Middle frontal gyrus (tissue), 1 donor: ENCODE measurements around the gene GPR152.
A peak's percentile ranks its signal among the peaks of the same experiment; 100 is the strongest.
"Not testable (repeated sequence)": the region's sequence is repeated elsewhere in the genome, so short reads cannot be mapped to it uniquely, and the experiment has no call there.

Experiments
- DNase-seq: peaks from one replicate; pipeline ENCODE4 v3.0.0-alpha.2; 2015; ENCODE audit warnings: low spot score; ENCODE audit errors: extremely low spot score

The GPR152 gene

GRCh38 chr11:67428052-67429001, 24.2 kb downstream of the GPR152 start, which contains the start of gene RPS6KB2:
Gene RPS6KB2 (plus strand): TSS chr11:67428494. CDS start chr11:67428546, 52 bp downstream.
- peak; percentile 92 for DNase-seq

- not testable (repeated sequence) for DNase-seq
These were observed 25.1 kb downstream of the GPR152 start for GRCh38 chr11:67427364-67427859.

- DNase-seq, result no peak
These were observed 28.5 kb downstream of the GPR152 start for GRCh38 chr11:67423891-67424613.

DNA sequence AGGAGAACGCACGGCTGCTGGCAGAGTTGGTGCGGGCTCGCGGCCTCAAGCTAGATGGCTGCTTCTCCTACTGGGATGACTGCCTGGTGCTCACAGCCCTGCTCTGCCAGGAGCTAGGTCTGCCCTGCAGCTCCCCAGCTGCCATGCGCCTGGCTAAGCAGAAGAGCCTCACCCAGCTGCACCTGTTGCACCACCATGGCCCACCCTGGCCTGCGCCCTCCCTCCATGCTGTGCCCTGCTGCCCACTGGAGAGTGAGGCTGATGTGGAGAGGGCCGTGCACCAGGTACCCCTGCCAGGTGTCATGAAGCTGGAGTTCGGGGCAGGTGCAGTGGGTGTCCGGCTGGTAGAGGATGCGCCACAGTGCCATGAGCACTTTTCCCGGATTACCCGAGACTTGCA, 29.1 kb downstream of the GPR152 start:
- no peak for DNase-seq

DNA sequence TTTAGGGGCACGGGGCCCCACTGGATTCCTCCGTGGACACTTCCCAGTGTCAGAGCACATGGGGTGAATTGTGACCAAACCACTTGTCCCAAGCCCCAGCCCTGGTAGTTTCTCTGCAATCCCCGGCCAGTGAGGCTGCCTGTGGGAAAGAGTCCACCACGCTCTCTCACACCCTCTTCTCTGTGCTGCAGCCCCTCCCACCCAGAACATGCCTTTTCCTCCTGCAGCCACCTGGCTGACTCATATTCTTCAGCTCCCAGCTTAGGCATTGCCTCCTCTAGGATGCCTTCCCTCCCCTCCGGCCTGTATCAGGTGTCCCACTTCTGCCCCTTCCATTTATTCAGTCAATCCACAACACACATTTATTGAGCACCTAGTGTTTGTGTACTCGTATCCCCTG, 29.6 kb downstream of the GPR152 start:
- DNase-seq, result no peak

DNA sequence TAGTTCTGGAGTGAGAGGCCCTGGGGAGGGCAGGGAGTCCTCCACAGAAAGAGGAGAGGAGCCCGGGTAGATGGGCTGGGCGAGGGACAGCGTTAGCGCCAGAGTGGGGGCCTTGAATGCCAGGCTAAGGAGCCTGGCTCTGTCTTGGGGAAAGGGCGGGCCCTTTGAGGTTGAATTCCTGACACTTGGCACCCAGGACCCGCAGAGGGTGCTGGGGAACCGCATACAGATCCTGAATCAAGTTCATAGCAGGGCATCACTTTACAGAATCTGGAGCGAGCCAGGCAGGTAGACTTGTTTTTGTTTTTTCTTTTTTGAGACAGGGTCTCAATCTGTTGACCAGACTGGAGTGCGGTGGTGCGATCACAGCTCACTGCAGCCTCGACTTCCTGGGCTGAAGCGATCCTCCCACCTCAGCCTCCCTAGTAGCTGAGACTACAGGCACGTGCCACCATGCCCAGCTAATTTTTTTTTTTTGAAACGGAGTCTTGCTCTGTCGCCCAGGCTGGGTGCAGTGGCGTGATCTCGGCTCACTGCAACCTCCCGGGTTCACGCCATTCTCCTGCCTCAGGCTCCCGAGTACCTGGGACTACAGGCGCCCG, 31.0 kb downstream of the GPR152 start:
- no peak for DNase-seq

DNA sequence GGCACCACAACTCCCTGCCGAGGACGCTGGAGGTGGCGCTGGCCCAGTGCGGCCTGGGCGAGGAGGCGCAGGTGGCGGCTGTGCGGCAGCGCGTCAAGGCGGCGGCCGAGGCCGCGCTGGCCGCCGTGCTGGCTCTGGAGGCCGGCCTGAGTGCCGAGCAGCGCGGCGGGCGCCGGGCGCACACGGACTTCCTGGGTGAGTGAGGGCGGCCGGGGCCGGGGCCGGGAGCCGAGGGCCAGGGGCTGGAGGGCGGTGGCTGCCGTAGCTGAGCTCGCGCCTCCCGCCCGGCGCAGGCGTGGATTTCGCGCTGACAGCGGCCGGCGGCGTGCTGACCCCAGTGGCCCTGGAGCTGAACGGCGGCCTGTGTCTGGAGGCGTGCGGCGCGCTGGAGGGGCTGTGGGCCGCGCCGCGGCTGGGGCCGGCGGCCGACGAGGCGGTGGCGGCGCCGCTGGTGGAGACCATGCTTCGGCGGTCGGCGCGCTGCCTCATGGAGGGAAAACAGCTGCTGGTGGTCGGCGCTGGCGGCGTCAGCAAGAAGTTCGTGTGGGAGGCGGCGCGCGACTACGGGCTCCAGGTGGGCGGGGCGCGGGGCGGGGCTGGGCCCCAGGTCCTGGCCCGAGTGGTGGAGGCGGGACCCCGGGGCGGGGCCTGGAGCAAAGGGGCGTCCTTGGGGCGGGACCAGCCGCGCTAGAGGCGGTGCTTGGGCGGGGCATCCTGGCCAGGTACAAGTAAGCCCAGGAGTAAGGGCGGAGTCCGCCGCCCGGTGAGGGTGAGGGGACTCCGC, 31.7 kb downstream of the GPR152 start:
- DNase-seq, result peak; percentile 69

DNA sequence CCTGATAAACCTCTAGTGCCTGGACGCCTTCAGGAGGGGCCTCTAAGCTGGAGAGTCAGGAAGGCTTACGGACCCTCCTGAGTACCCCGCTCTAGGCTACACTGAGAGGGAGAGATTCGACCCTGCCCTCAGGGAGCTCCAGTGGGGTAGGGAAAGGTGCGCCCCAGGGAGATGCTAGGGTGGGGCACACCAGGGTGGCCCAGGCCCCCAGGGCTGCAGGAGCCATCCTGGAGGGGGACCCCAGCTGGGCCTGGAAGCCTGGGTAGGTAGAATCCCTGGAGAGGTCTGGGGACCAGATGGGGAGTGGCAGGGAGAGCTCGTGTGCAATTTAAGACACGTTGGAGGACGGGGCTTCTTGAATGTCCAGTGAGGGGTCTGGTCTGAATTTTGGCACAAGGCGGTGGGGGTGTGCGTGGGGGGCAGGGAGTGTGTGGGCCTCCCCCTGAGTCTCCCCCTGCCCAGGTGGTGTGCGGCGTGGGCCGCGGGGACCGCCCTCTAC, 32.3 kb downstream of the GPR152 start:
- no peak for DNase-seq

DNA sequence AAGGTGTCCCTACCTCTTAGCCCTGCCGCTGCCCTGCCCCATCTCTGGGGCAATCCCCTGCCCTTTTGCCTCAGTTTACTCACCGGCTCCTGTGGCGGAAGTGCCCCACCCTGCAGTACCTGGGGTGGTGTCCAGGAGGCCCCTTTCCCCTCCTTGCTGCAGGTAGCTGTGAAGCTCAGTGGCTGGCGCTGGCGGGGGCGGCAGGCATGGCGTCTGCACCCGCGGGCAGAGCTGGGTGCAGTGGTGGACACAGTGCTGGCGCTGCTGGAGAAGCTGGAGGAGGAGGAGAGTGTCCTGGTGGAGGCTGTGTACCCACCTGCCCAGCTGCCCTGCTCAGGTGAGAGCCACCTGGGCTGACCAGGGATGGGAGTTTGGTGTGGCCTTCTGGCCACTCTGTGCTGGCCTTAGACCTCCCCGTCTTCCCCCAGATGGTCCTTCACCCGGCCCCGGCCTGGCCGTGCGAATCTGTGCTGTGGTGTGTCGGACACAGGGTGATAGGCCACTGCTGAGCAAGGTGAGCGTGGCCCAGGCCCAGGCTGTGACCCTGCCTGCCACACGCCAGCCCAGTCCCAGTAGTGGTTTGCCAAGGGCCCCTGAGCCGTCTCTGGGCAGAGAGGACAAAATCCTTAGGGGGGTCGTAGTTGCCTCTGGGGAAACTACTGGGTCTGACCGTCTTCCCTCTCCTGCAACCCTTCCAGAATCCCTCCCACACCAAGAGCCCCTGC, 33.0 kb downstream of the GPR152 start:
- DNase-seq, result no peak

GRCh38 chr11:67418476-67419281, 33.9 kb downstream of the GPR152 start:
- no peak for DNase-seq

GRCh38 chr11:67417425-67417824, 35.1 kb downstream of the GPR152 start:
- no peak for DNase-seq

DNA sequence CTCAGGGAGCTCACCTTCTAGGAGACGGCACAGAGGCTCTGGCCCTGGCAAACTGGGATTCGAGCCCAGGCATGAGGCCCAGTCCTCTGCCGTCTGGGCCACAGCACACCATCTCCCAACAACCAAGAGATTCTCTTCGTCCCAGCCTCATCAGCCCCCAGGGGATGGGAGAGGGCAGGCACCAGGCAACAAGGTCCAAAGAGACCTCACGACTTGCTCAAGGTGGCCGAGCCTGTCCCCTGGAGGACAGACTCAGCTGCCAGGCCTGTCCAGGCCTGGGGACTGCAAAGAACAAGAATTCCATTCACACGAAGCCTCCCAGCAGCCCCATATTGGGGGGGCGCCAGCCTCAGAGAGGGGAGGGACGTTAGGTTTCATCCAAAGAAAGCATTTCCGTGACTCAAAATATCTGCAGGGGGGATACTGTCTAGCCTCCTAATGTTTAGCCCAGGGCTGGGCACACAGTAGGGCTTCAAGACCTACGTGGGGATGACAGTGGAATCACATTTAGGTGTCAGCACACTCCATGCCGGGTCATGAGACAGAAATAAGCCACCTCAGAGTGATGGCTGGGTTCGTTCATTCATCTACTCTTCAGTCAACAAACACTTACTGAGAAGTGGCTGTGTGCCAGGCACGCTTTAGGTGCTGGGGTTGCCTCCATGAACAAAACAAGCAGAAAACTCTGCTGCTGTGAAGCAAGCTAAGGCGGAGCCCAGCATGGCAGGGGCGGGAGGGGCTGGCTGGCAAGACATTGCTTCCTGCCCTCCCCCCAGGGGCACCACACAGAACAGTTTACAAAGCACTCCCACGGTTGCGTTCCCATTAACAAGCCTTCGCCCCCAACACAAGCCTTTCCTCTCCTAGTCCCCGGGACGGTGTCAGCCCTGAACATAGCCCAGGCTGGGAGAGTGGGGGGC, 35.9 kb downstream of the GPR152 start:
- DNase-seq, result no peak

GRCh38 chr11:67415501-67416304, 36.8 kb downstream of the GPR152 start, which contains the start of gene CARNS1:
Gene CARNS1 (plus strand): TSS chr11:67415678. CDS start chr11:67416200, 522 bp downstream.
- no peak for DNase-seq

GRCh38 chr11:67413266-67413849, 39.2 kb downstream of the GPR152 start:
- no peak for DNase-seq

- DNase-seq, result no peak
These were observed 39.9 kb downstream of the GPR152 start for GRCh38 chr11:67412495-67413179.

DNA sequence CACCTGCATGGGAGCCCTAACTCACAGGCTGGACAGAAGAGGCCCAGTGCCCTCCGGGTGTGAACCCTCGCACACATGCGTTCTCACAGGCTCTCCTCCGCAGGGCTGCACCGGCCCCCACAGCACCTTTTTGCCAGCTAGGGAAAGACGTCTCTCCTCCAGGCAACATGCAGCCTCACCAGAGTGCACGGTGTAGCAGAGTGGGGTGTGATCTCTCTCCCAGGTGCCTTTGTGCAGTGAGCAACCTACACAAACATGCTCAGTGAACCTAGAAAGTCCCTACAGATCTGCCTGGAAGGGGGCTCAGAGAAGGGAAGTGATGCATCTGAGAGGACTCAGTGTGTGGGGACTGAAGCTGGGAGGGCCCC, 40.8 kb downstream of the GPR152 start:
- no peak for DNase-seq
